CD4-positive, alpha-beta memory T cell (primary cell): ENCODE data around the gene LDLRAD4. TPM values are rescaled to one million over a fixed set of nuclear protein-coding genes. Genes with fewer than 3 reads are reported as not detected.
"Not testable (repeated sequence)": the region's sequence is repeated elsewhere in the genome, so short reads cannot be mapped to it uniquely, and the experiment has no call there.

Source experiments
- CTCF ChIA-PET: fragments of 350-600 bp; sonication (Branson Sonifier 250); formaldehyde crosslinking; loops from one replicate; lab custom pipeline; 2021; ENCODE audit warnings: inconsistent platforms; ENCODE audit not compliant: partially characterized antibody; lab: Charles Lee
- POLR2A ChIA-PET: fragments of 350-600 bp; sonication (Branson Sonifier 250); formaldehyde crosslinking; loops from one replicate; lab custom pipeline; 2021; ENCODE audit not compliant: partially characterized antibody; lab: Charles Lee
- DNase-seq, 5 donors: peaks; one replicate each; pipeline versions ENCODE4 v3.0.0 to v3.0.0-alpha.2; 2020 to 2022; ENCODE audit warnings: mixed read lengths in 1 of 5
- H3K27ac ChIP-seq: one replicate; pipeline ENCODE4 v1.7.0; 2013; ENCODE audit warnings: low read depth, low read length
- H3K27me3 ChIP-seq: 2 replicates; pipeline ENCODE4 v1.7.0; 2013; ENCODE audit warnings: mild to moderate bottlenecking, low read length, moderate library complexity; ENCODE audit not compliant: insufficient read depth
- H3K36me3 ChIP-seq: 2 replicates; pipeline ENCODE4 v1.7.0; 2013; ENCODE audit warnings: mild to moderate bottlenecking, low read length, moderate library complexity; ENCODE audit not compliant: insufficient read depth
- H3K4me1 ChIP-seq: 2 replicates; pipeline ENCODE4 v1.7.0; 2013; ENCODE audit warnings: mild to moderate bottlenecking, low read length, moderate library complexity; ENCODE audit not compliant: insufficient read depth
- H3K4me3 ChIP-seq, 2 donors: one replicate each; pipeline ENCODE4 v1.7.0; 2013; ENCODE audit warnings: low read length in 2 of 2, mild to moderate bottlenecking in 1 of 2
- H3K9me3 ChIP-seq, 2 donors: one replicate each; pipeline ENCODE4 v1.7.0; 2013; ENCODE audit warnings: low read length in 2 of 2, control low read depth in 1 of 2; ENCODE audit not compliant: control insufficient read depth in 1 of 2
- H3K27ac Mint-ChIP-seq, 7 donors: one replicate each; pipeline ENCODE4 v1.8.0; 2020 to 2021; ENCODE audit warnings: mixed read lengths in 7 of 7, mild to moderate bottlenecking in 6 of 7, inconsistent platforms in 3 of 7, moderate library complexity in 3 of 7
- H3K27me3 Mint-ChIP-seq, 2 donors: one replicate each; pipeline ENCODE4 v1.8.0; 2020 to 2021; ENCODE audit warnings: mixed read lengths in 2 of 2
- H3K36me3 Mint-ChIP-seq, 2 donors: one replicate each; pipeline ENCODE4 v1.8.0; 2020 to 2021; ENCODE audit warnings: mixed read lengths in 2 of 2, inconsistent platforms in 1 of 2, mild to moderate bottlenecking in 1 of 2
- H3K4me1 Mint-ChIP-seq, 4 donors: one replicate each; pipeline ENCODE4 v1.8.0; 2020 to 2021; ENCODE audit warnings: mixed read lengths in 4 of 4, mild to moderate bottlenecking in 1 of 4
- H3K4me3 Mint-ChIP-seq, 8 donors: one replicate each; pipeline ENCODE4 v1.8.0; 2020 to 2021; ENCODE audit warnings: mixed read lengths in 8 of 8, mild to moderate bottlenecking in 7 of 8, moderate library complexity in 6 of 8, inconsistent platforms in 3 of 8
- H3K9me3 Mint-ChIP-seq, 8 donors: one replicate each; pipeline ENCODE4 v1.8.0; 2020 to 2021; ENCODE audit warnings: mixed read lengths in 8 of 8, mild to moderate bottlenecking in 5 of 8, inconsistent platforms in 3 of 8, moderate library complexity in 1 of 8
- intact Hi-C: fragments of 100-400 bp; cut with micrococcal nuclease; formaldehyde crosslinking; loops from one replicate; pipeline ENCODE4 v1.15.1; 2023
- polyA plus RNA-seq, 2 donors: library from polyadenylated mRNA; unstranded; fragments of 300-500 nt; fragmentation: Illumina TruSeq; gene quantifications; one replicate each; pipeline ENCODE4 v1.2.3, GENCODE V29; 2021
- total RNA-seq, 2 experiments: library from RNA; stranded (reverse); gene quantifications; one replicate each; pipeline ENCODE4 v1.2.3, GENCODE V29; 2021

Gene LDLRAD4
- total and polyA plus RNA-seq, 4 experiments from 2014 or later = 17.4 to 63.0 (median 36.6) TPM

DNA sequence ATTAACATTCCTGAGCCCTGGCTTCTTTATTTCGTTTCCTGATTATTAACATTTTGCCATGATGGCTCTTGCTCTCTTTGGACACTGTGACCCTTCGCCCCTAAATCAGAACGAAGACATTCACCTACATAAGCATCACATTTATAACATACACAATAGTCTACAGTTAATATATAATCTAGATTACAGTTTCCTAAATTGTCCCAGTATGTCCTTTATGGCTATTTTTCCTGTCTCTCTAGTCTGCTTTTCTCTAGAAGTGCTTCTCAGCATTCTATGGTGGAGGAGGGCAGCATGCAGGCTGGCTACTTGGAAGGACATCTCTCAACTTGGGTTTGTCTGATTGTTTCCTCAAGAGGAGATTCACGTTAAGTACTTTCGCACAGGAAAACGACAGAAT, 457.9 kb downstream of the LDLRAD4 start:
- no peaks in the 10 kb centered on the region for H3K36me3 ChIP-seq
- Mint-ChIP-seq H3K36me3 (peaks cover 0 to 10% of the 10 kb centered on the region in 2 donors), H3K27me3 (no peaks in the 10 kb centered on the region), H3K27ac (peak overlapping the region in 1 of 7 donors; percentile 9), H3K4me1 (peaks cover 0 to 3% (median under 1%) of the 10 kb centered on the region in 4 donors), H3K4me3 (no peak overlapping the region), H3K9me3 (no peaks in the 10 kb centered on the region)
- H3K27ac ChIP-seq = no peak overlapping the region
- no peaks in the 10 kb centered on the region for H3K27me3 ChIP-seq
- no peak overlapping the region for H3K4me3 ChIP-seq
- H3K4me1 ChIP-seq = no peaks in the 10 kb centered on the region
- no peaks in the 10 kb centered on the region for H3K9me3 ChIP-seq
- ChIA-PET CTCF (no interaction called here), POLR2A (no interaction called here)
- DNase-seq = no peak
- intact Hi-C loops = no loop called here

- H3K36me3 Mint-ChIP-seq = peaks cover 0 to 11% of the 10 kb centered on the region in 2 donors
- H3K27ac ChIP-seq, H3K36me3 ChIP-seq, H3K9me3 ChIP-seq, H3K4me3 ChIP-seq, POLR2A ChIA-PET, H3K27ac Mint-ChIP-seq, H3K4me1 Mint-ChIP-seq, intact Hi-C loops, DNase-seq, H3K27me3 ChIP-seq, H3K27me3 Mint-ChIP-seq, H3K9me3 Mint-ChIP-seq, H3K4me1 ChIP-seq, H3K4me3 Mint-ChIP-seq: not testable (repeated sequence)
- CTCF ChIA-PET = interaction anchor here (1.2 kb wide), 1 partner anchor 9 kb away, joined by 3 read pairs; no protein-coding TSS in a partner anchor
These were observed 458.8 kb downstream of the LDLRAD4 start for GRCh38 chr18:13677350-13677749.

- Mint-ChIP-seq H3K27me3 (no peaks in the 10 kb centered on the region), H3K9me3 (no peaks in the 10 kb centered on the region), H3K4me1 (peaks cover 0 to 11% (median 7%) of the 10 kb centered on the region in 4 donors), H3K36me3 (peaks cover 0 to 11% of the 10 kb centered on the region in 2 donors), H3K27ac (no peak overlapping the region), H3K4me3 (no peak overlapping the region)
- ChIA-PET CTCF (interaction anchor here (1.0 kb wide), 1 partner anchor 465 kb away, joined by 3 read pairs; no protein-coding TSS in a partner anchor), POLR2A (no interaction called here)
- Histone ChIP-seq H3K9me3 (no peaks in the 10 kb centered on the region), H3K36me3 (no peaks in the 10 kb centered on the region), H3K27me3 (no peaks in the 10 kb centered on the region), H3K4me1 (no peaks in the 10 kb centered on the region), H3K4me3 (no peak overlapping the region), H3K27ac (no peak overlapping the region)
- DNase-seq = no peak
- intact Hi-C loops = loop anchor here (2.0 kb wide), 1 partner anchor 464 kb away; no protein-coding TSS in a partner anchor
These were observed 462.1 kb downstream of the LDLRAD4 start for GRCh38 chr18:13680612-13681011.

DNA sequence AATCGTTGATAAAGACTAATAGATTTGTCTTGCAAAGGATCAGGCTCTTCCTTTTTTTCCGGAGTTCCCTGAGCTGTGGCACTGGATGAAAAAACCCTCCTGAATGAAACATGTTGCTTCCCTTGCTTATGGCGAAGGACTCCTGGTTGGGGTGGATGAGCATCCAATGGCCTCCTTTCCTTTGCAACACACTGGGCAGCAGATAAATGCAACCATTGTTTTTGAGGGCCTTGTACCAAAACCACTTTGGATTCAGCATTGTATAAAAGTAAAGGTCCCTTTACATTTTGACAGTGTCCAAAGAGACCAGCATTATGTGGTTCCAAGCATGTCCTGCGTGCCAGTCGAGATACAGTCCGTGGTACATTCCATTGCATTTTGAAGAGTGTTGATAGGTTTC, 463.1 kb downstream of the LDLRAD4 start:
- H3K4me1 Mint-ChIP-seq = peaks cover 3 to 12% (median 8%) of the 10 kb centered on the region in 4 donors
- H3K9me3 Mint-ChIP-seq = no peaks in the 10 kb centered on the region
- H3K4me3 ChIP-seq = no peak overlapping the region
- no peaks in the 10 kb centered on the region for H3K27me3 ChIP-seq
- ChIA-PET CTCF (interaction anchor here (0.7 kb wide), 1 partner anchor 9 kb away, joined by 3 read pairs; no protein-coding TSS in a partner anchor), POLR2A (no interaction called here)
- no peak overlapping the region for H3K4me3 Mint-ChIP-seq
- H3K27me3 Mint-ChIP-seq = no peaks in the 10 kb centered on the region
- H3K27ac Mint-ChIP-seq = no peak overlapping the region
- peaks cover 0 to 9% of the 10 kb centered on the region in 2 donors for H3K36me3 Mint-ChIP-seq
- intact Hi-C loops = loop anchor here (2.0 kb wide), 1 partner anchor 465 kb away; no protein-coding TSS in a partner anchor
- H3K4me1 ChIP-seq = no peaks in the 10 kb centered on the region
- no peaks in the 10 kb centered on the region for H3K9me3 ChIP-seq
- no peak overlapping the region for H3K27ac ChIP-seq
- DNase-seq = no peak
- no peaks in the 10 kb centered on the region for H3K36me3 ChIP-seq

GRCh38 chr18:13684546-13684945, 466.0 kb downstream of the LDLRAD4 start:
- no peak for DNase-seq
- H3K4me3 Mint-ChIP-seq = no peak overlapping the region
- H3K4me1 Mint-ChIP-seq = peaks cover 18 to 23% (median 21%) of the 10 kb centered on the region in 4 donors
- H3K27ac Mint-ChIP-seq = no peak overlapping the region
- peaks cover 8 to 11% of the 10 kb centered on the region in 2 donors for H3K36me3 Mint-ChIP-seq
- no peaks in the 10 kb centered on the region for H3K27me3 Mint-ChIP-seq
- no peak overlapping the region for H3K4me3 ChIP-seq
- intact Hi-C loops = no loop called here
- H3K4me1 ChIP-seq = no peaks in the 10 kb centered on the region
- POLR2A ChIA-PET = no interaction called here
- H3K36me3 ChIP-seq = no peaks in the 10 kb centered on the region
- no peaks in the 10 kb centered on the region for H3K9me3 Mint-ChIP-seq
- no peak overlapping the region for H3K27ac ChIP-seq
- H3K9me3 ChIP-seq = no peaks in the 10 kb centered on the region
- no peaks in the 10 kb centered on the region for H3K27me3 ChIP-seq
- CTCF ChIA-PET = no interaction called here

GRCh38 chr18:13688191-13689136, 469.9 kb downstream of the LDLRAD4 start:
- Histone ChIP-seq H3K9me3 (no peaks in the 10 kb centered on the region), H3K36me3 (no peaks in the 10 kb centered on the region), H3K27ac (no peak overlapping the region), H3K27me3 (no peaks in the 10 kb centered on the region), H3K4me1 (no peaks in the 10 kb centered on the region), H3K4me3 (no peak overlapping the region)
- Mint-ChIP-seq H3K9me3 (peaks cover 0 to 12% (median 8%) of the 10 kb centered on the region in 8 donors), H3K27me3 (no peaks in the 10 kb centered on the region), H3K4me3 (no peak overlapping the region), H3K4me1 (peaks cover 23 to 33% (median 29%) of the 10 kb centered on the region in 4 donors), H3K36me3 (peaks cover 0 to 18% of the 10 kb centered on the region in 2 donors), H3K27ac (no peak overlapping the region)
- DNase-seq = no peak
- CTCF ChIA-PET = no interaction called here
- intact Hi-C loops = no loop called here
- POLR2A ChIA-PET = no interaction called here

DNA sequence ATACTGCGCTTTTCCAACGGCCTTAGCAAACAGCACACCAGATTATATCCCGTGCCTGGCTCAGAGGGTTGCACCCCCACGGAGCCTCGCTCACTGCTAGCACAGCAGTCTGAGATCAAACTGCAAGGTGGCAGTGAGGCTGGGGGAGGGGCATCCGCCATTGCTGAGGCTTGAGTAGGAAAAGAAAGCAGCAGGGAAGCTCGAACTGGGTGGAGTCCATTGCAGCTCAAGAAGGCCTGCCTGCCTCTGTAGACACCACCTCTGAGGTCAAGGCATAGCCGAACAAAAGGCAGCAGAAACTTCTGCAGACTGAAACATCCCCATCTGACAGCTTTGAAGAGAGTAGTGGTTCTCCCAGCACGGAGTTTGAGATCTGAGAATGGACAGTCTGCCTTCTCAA, 471.5 kb downstream of the LDLRAD4 start:
- H3K27ac ChIP-seq, H3K4me3 Mint-ChIP-seq, H3K27me3 ChIP-seq, H3K4me1 ChIP-seq, H3K4me3 ChIP-seq, DNase-seq, H3K36me3 ChIP-seq, intact Hi-C loops, POLR2A ChIA-PET, H3K27me3 Mint-ChIP-seq, H3K27ac Mint-ChIP-seq, H3K9me3 ChIP-seq: not testable (repeated sequence)
- Mint-ChIP-seq H3K4me1 (peaks cover 19 to 33% (median 23%) of the 10 kb centered on the region in 4 donors), H3K36me3 (peaks cover 0 to 18% of the 10 kb centered on the region in 2 donors), H3K9me3 (peaks cover 0 to 22% (median 12%) of the 10 kb centered on the region in 8 donors)
- CTCF ChIA-PET = interaction anchor here (1.2 kb wide), 1 partner anchor 9 kb away, joined by 3 read pairs; no protein-coding TSS in a partner anchor
